ENCODE data around the gene RFC2. TPM values are rescaled to one million over a fixed set of nuclear protein-coding genes. Genes with fewer than 3 reads are reported as not detected.

Gene RFC2
- total RNA-seq, 1 donor from 2014 or later = 71.3 TPM

- H3K27ac Mint-ChIP-seq = peak overlapping the region; percentile 93
These were observed 720 bp upstream of the RFC2 start for GRCh38 chr7:74254858-74255379.

DNA sequence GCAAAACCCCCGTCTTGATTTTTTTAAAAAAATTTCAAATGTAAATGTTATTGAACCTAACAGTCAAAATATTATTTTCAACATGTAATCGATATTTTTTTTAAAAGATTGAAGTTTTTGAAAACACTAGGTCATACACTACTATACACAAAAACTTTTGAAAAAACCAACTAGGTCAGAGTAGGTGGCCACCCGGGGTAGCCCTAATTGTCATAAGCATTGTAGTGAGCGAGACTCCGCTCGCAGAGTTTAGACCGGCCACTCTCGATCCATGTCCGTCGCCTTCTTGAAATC is 417 bp downstream of the RFC2 start:
- H3K4me1 Mint-ChIP-seq = peaks cover 13% of the 10 kb centered on the region
- Histone ChIP-seq H3K4me3 (peak overlapping the region; percentile 82), H4K20me1 (ENCODE audit: low read depth) (peaks cover 4% of the 10 kb centered on the region), H3K4me1 (peaks cover 10% of the 10 kb centered on the region), H3F3A (ENCODE audit: low read depth) (peaks cover 11% of the 10 kb centered on the region), H3K4me2 (peak overlapping the region; percentile 74), H3K27me3 (no peaks in the 10 kb centered on the region), H3K36me3 (peaks cover 1% of the 10 kb centered on the region), H2AFZ (replicated peaks) (no peak overlapping the region), H3K9me3 (ENCODE audit: low read depth) (no peaks in the 10 kb centered on the region), H3K79me2 (ENCODE audit: low read depth) (peaks cover 60% of the 10 kb centered on the region), H3K9ac (peak overlapping the region; percentile 85), H3K27ac (no peak overlapping the region)
- H3K36me3 Mint-ChIP-seq = peaks cover 20% of the 10 kb centered on the region
- H3K27me3 Mint-ChIP-seq (ENCODE audit: insufficient read depth, low read depth) = peaks cover 2% of the 10 kb centered on the region
- TF ChIP-seq EZH2phosphoT487 (IDR thresholded peaks at IDR 0.05) (no peak), EZH2 (IDR thresholded peaks at IDR 0.05) (no peak), CTCF (IDR thresholded peaks at IDR 0.05) (no peak)
- no peaks in the 10 kb centered on the region for H3K9me3 Mint-ChIP-seq
- no peak for DNase-seq (ENCODE audit: low spot score)
- peak overlapping the region; percentile 93 for H3K27ac Mint-ChIP-seq
- H3K4me3 Mint-ChIP-seq = peak overlapping the region; percentile 95

More at GRCh38 chr7:74254858-74255379, 720 bp upstream of the RFC2 start:
- no peak for TF ChIP-seq EZH2phosphoT487 (IDR thresholded peaks at IDR 0.05)
- TF ChIP-seq CTCF (IDR thresholded peaks at IDR 0.05) = no peak
- TF ChIP-seq EZH2 (IDR thresholded peaks at IDR 0.05) = no peak
- H3K9me3 Mint-ChIP-seq = no peaks in the 10 kb centered on the region
- peaks cover 11% of the 10 kb centered on the region for H3F3A ChIP-seq (ENCODE audit: low read depth)
- peaks cover 49% of the 10 kb centered on the region for H3K79me2 ChIP-seq (ENCODE audit: low read depth)
- H3K4me3 ChIP-seq = peak overlapping the region; percentile 82
- H4K20me1 ChIP-seq (ENCODE audit: low read depth) = no peaks in the 10 kb centered on the region
- peaks cover 4% of the 10 kb centered on the region for H3K27me3 Mint-ChIP-seq (ENCODE audit: insufficient read depth, low read depth)
- H3K9ac ChIP-seq = peak overlapping the region; percentile 59
- H2AFZ ChIP-seq (replicated peaks) = peak overlapping the region; percentile 85
- H3K4me2 ChIP-seq = peak overlapping the region; percentile 81
- H3K36me3 Mint-ChIP-seq = peaks cover 13% of the 10 kb centered on the region
- peak overlapping the region; percentile 95 for H3K4me3 Mint-ChIP-seq
- no peak overlapping the region for H3K27ac ChIP-seq
- H3K4me1 ChIP-seq = peaks cover 10% of the 10 kb centered on the region
- H3K36me3 ChIP-seq = no peaks in the 10 kb centered on the region
- H3K4me1 Mint-ChIP-seq = peaks cover 14% of the 10 kb centered on the region
- no peaks in the 10 kb centered on the region for H3K9me3 ChIP-seq (ENCODE audit: low read depth)
- no peaks in the 10 kb centered on the region for H3K27me3 ChIP-seq
- no peak for DNase-seq (ENCODE audit: low spot score)

DNA sequence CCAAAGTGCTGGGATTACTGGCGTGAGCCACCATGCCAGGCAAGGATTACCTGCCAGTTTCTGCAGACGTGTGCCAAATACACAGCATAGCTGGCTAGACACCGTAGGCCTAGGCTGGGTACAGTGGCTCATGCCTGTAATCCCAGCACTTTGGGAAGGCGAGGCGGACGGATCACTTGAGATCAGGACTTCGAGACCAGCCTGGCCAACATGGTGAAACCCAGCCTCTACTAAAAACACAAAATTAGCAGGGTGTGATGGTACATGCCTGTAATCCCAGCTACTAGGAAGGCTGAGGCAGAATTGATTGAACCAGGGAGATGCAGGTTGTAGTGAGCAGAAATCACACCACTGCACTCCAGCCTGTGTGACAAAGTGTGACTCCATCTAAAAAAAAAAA is 868 bp downstream of the RFC2 start:
- no peak for DNase-seq (ENCODE audit: low spot score)
- H3K9me3 Mint-ChIP-seq = no peaks in the 10 kb centered on the region
- Histone ChIP-seq H3K9ac (peak overlapping the region; percentile 85), H4K20me1 (ENCODE audit: low read depth) (peaks cover 6% of the 10 kb centered on the region), H3K79me2 (ENCODE audit: low read depth) (peaks cover 64% of the 10 kb centered on the region), H3K4me1 (peaks cover 10% of the 10 kb centered on the region), H3K4me2 (peak overlapping the region; percentile 74), H3K9me3 (ENCODE audit: low read depth) (no peaks in the 10 kb centered on the region), H3F3A (ENCODE audit: low read depth) (peaks cover 11% of the 10 kb centered on the region), H3K27me3 (no peaks in the 10 kb centered on the region), H3K4me3 (peak overlapping the region; percentile 82), H3K27ac (no peak overlapping the region), H2AFZ (replicated peaks) (no peak overlapping the region), H3K36me3 (peaks cover 3% of the 10 kb centered on the region)
- H3K4me3 Mint-ChIP-seq = peak overlapping the region; percentile 95
- no peak for TF ChIP-seq EZH2phosphoT487 (IDR thresholded peaks at IDR 0.05)
- no peak for TF ChIP-seq CTCF (IDR thresholded peaks at IDR 0.05)
- no peak for TF ChIP-seq EZH2 (IDR thresholded peaks at IDR 0.05)
- H3K27me3 Mint-ChIP-seq (ENCODE audit: insufficient read depth, low read depth) = peaks cover 2% of the 10 kb centered on the region
- peaks cover 20% of the 10 kb centered on the region for H3K36me3 Mint-ChIP-seq
- H3K27ac Mint-ChIP-seq = no peak overlapping the region
- peaks cover 11% of the 10 kb centered on the region for H3K4me1 Mint-ChIP-seq
